Sigmoid colon (tissue), 7 donors: ENCODE measurements around the gene TMEM51. TPM values are rescaled to one million over a fixed set of nuclear protein-coding genes. Genes with fewer than 3 reads are reported as not detected.

Experiments used
- DNase-seq: peaks from one replicate; pipeline ENCODE4 v3.0.0-alpha.2; 2019
- H3K27ac ChIP-seq, 4 donors: fragments of 200-600 bp; sonication (generic); one replicate each; pipeline ENCODE4 v1.5.1; 2016 to 2019; ENCODE audit warnings: mild to moderate bottlenecking in 1 of 4
- H3K27me3 ChIP-seq, 3 donors: fragments of 200-600 bp; sonication (generic); one replicate each; pipeline ENCODE4 v1.5.1; 2019; ENCODE audit warnings: mild to moderate bottlenecking in 1 of 3
- H3K36me3 ChIP-seq, 4 donors: fragments of 200-600 bp; sonication (generic); one replicate each; pipeline ENCODE4 v1.5.1; 2016 to 2019
- H3K4me1 ChIP-seq, 4 donors: fragments of 200-600 bp; sonication (generic); one replicate each; pipeline ENCODE4 v1.5.1; 2017 to 2019
- H3K4me3 ChIP-seq, 4 donors: fragments of 200-600 bp; sonication (generic); one replicate each; pipeline ENCODE4 v1.5.1; 2017 to 2019; ENCODE audit warnings: mild to moderate bottlenecking in 2 of 4, moderate library complexity in 1 of 4
- H3K9me3 ChIP-seq, 4 donors: fragments of 200-600 bp in 3 of 4; sonication (generic) in 3 of 4; one replicate each; pipeline versions ENCODE4 v1.5.1 to v1.6.1; 2013 to 2019
- EP300 ChIP-seq, 4 donors: sonication (generic); formaldehyde crosslinking; IDR thresholded peaks; one replicate each; pipeline ENCODE4 v1.6.1; 2017; ENCODE audit warnings: antibody characterized with exemption in 4 of 4
- POLR2A ChIP-seq, 2 donors: fragments of 450-650 bp; IDR thresholded peaks; one replicate each; pipeline ENCODE4 v1.6.1; 2016; ENCODE audit warnings: antibody characterized with exemption in 2 of 2, mild to moderate bottlenecking in 2 of 2, moderate library complexity in 2 of 2
- POLR2AphosphoS5 ChIP-seq, 4 donors: sonication (generic); formaldehyde crosslinking; IDR thresholded peaks; one replicate each; pipeline ENCODE4 v1.6.1; 2017; ENCODE audit warnings: antibody characterized with exemption in 4 of 4
- whole genome bisulfite sequencing, 2 donors: extraction: QIAGEN DNeasy Blood & Tissue Kit; methylation state at CpG; one replicate each; pipeline ENCODE4 v1.1.7; 2013; 5-methylcytosine and 5-hydroxymethylcytosine counted together
- intact Hi-C: fragments of 100-400 bp; cut with DNase I; formaldehyde crosslinking; loops from one replicate; pipeline ENCODE4 v1.15.1; 2023
- polyA plus RNA-seq, 3 donors: library from polyadenylated mRNA; stranded (reverse); fragments of 200-250 nt; gene quantifications; one replicate each; pipeline ENCODE4 v1.2.3, GENCODE V29; 2013
- total RNA-seq, 4 donors: library from RNA; depleted of rRNA; stranded (reverse); fragments of >200 nt; gene quantifications; one replicate each; pipeline ENCODE4 v1.1.0, GENCODE V29; 2016
- TF ChIP-seq, protein P1 (sequence below), 4 experiments: fragments of 450-650 bp in 3 of 4; fragments of 200-600 bp in 1 of 4; IDR thresholded peaks; one replicate each; pipeline ENCODE4 v1.5.1; 2016 to 2019; ENCODE audit warnings: antibody characterized with exemption in 4 of 4, mild to moderate bottlenecking in 3 of 4, moderate library complexity in 2 of 4
- donor health status: healthy with polysubstance abuse.
- donor health status: Bipolar disorder and iron deficiency.
- donor health status: healthy.

TMEM51 gene
- total and polyA plus RNA-seq, 7 donors = 8.8 to 20.7 (median 15.3) TPM

DNA sequence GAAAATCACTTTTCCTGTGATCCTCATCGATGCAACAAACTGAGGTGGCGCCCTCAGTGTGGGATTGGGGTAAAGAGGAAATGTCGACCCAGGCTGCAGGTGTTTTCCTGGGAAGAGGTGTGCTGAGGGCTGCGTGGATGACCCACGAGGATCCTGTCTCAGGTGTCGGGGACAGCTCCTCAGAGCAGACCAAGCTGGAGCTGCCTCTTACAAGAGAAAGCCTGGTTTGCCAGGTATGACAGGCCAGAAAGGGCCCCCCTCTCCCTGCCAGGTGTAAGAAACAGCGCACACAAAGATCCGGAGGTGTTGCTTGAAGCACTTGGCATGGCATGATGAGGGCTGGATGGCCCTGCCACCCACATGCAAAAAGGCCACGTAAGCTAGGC is 106.1 kb downstream of the TMEM51 start:
- peaks cover 0 to 45% (median 31%) of the 10 kb centered on the region in 4 donors for H3K4me1 ChIP-seq
- intact Hi-C loops = no loop called here
- H3K36me3 ChIP-seq = no peaks in the 10 kb centered on the region
- no peak overlapping the region for H3K4me3 ChIP-seq
- WGBS, 2 donors = 89 to 91% methylated on average over 9 of the region's 9 CpGs
- no peaks in the 10 kb centered on the region for H3K27me3 ChIP-seq
- TF ChIP-seq, protein P1, sequence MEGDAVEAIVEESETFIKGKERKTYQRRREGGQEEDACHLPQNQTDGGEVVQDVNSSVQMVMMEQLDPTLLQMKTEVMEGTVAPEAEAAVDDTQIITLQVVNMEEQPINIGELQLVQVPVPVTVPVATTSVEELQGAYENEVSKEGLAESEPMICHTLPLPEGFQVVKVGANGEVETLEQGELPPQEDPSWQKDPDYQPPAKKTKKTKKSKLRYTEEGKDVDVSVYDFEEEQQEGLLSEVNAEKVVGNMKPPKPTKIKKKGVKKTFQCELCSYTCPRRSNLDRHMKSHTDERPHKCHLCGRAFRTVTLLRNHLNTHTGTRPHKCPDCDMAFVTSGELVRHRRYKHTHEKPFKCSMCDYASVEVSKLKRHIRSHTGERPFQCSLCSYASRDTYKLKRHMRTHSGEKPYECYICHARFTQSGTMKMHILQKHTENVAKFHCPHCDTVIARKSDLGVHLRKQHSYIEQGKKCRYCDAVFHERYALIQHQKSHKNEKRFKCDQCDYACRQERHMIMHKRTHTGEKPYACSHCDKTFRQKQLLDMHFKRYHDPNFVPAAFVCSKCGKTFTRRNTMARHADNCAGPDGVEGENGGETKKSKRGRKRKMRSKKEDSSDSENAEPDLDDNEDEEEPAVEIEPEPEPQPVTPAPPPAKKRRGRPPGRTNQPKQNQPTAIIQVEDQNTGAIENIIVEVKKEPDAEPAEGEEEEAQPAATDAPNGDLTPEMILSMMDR (IDR thresholded peaks at IDR 0.05) = no peak
- TF ChIP-seq POLR2AphosphoS5 (IDR thresholded peaks at IDR 0.05) (no peak), POLR2A (IDR thresholded peaks at IDR 0.05) (no peak), EP300 (IDR thresholded peaks at IDR 0.05) (no peak)
- no peaks in the 10 kb centered on the region for H3K9me3 ChIP-seq
- H3K27ac ChIP-seq = peak overlapping the region in 3 of 4 donors; percentile 56 to 70 (median 63)
- DNase-seq = no peak

DNA sequence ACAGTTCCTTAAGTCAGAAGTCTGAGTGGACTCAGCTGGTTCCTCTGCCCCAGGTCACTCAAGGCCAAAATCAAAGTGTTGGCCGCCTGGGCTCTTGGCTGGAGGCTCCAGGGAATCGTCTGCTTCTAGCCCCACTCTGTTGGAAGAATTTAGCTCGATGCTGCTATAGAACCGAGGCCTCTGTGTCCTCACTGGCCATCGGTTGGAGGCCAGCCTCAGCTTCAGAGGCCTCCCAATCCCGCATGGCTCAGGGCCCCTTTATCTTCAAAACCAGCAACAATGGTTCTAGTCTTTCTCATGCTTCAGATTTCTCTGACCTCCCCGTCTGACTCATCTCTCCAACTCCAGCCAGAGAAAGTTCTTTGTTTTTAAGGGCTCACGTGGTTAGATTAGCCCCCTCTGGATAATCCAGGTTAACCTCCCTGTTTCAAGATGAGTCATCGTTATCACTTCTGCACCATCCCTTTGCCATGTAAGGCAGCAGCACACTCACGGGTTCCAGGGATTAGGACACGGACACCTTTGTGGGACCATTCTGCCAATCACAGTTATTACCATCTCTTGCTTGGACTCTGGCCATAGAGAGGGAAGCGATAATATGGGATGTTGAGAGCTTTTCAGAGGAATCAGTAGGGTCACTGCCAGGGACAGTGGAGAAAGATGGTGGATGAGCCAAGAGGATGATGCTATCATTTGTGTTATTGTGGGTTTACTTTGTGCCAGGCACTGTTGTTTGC is 107.0 kb downstream of the TMEM51 start:
- DNase-seq = no peak
- intact Hi-C loops = no loop called here
- TF ChIP-seq POLR2AphosphoS5 (IDR thresholded peaks at IDR 0.05) (peak in 3 of 4 donors; percentile 3 to 48 (median 14)), EP300 (IDR thresholded peaks at IDR 0.05) (no peak), POLR2A (IDR thresholded peaks at IDR 0.05) (no peak)
- TF ChIP-seq, protein P1 (IDR thresholded peaks at IDR 0.05) = no peak
- H3K27ac ChIP-seq = peak overlapping the region; percentile 27 to 70 (median 60)
- H3K4me1 ChIP-seq = peaks cover 0 to 40% (median 31%) of the 10 kb centered on the region in 4 donors
- 79 to 83% methylated on average over 12 of the region's 12 CpGs for WGBS, 2 donors
- no peaks in the 10 kb centered on the region for H3K9me3 ChIP-seq
- H3K4me3 ChIP-seq = no peak overlapping the region
- H3K36me3 ChIP-seq = no peaks in the 10 kb centered on the region
- no peaks in the 10 kb centered on the region for H3K27me3 ChIP-seq

DNA sequence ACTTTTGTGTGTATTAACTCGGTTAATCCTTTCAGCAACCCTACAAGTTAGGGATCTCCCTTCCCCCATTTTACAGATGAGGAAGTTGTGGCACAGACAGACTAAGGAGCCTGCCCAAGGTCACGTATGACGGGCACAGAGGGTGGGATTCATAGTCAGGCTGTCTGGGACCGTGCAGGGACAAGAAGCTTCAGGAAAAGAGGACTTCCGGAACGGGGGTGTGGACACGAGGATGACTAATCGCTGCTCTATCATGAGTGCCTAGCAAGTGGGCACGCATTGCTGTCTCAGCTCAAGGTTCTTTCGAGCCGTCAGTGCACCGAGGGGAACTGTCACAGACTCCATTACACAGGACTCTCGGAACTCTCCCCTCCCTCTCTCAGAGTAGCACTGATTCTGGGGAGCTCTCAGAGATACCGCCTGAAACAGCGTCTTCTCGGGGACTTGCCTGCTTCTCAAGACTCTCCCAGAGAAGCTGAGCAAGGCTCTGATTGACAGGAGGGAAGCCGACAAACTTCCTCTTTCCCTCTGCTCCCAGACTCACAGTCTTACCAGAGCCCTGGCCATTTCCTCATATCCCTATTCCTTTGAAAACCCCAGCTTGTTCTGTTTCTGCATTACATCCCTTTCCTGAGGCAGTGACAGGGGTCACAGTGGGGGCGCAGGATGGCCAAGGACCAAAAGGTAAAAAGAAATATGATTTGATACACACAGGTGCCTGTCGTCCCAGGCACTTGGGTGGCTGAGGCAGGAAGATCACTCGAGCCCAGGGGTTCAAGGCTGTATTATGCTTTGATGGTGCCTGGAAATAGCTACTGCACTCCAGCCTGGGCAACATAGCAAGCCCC is 107.8 kb downstream of the TMEM51 start:
- no peaks in the 10 kb centered on the region for H3K27me3 ChIP-seq
- H3K4me3 ChIP-seq = no peak overlapping the region

DNA sequence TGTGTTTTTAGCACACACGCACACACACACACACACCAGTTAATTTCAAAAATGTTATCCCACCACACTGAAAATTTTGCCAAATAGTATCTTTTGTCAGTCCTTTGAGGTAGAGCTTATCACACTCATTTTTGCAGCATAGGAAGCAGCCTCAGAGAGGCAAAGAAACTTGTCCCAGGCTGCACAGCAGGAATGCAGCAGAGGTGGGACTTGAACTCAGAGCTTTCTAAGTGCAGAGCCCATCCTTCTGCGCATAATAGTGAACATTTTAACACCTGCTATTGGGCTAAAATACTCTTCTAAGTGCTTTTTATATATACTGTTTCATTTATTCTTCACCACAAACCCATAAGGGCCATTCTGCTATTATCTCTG is 108.4 kb downstream of the TMEM51 start:
- 93% methylated on average over 2 of the region's 2 CpGs for WGBS, 2 donors
- Histone ChIP-seq H3K27me3 (no peaks in the 10 kb centered on the region), H3K27ac (peak overlapping the region in 1 of 4 donors; percentile 70), H3K4me3 (no peak overlapping the region), H3K4me1 (peaks cover 0 to 40% (median 31%) of the 10 kb centered on the region in 4 donors), H3K9me3 (no peaks in the 10 kb centered on the region), H3K36me3 (no peaks in the 10 kb centered on the region)
- intact Hi-C loops = no loop called here
- no peak for TF ChIP-seq EP300 (IDR thresholded peaks at IDR 0.05)
- no peak for TF ChIP-seq POLR2A (IDR thresholded peaks at IDR 0.05)
- no peak for TF ChIP-seq POLR2AphosphoS5 (IDR thresholded peaks at IDR 0.05)
- TF ChIP-seq, protein P1 (IDR thresholded peaks at IDR 0.05) = no peak
- DNase-seq = no peak

More for the DNA sequence above, 107.8 kb downstream of the TMEM51 start:
- intact Hi-C loops = no loop called here
- Histone ChIP-seq H3K27ac (peak overlapping the region in 3 of 4 donors; percentile 56 to 70 (median 63)), H3K4me1 (peaks cover 0 to 40% (median 31%) of the 10 kb centered on the region in 4 donors), H3K9me3 (no peaks in the 10 kb centered on the region), H3K36me3 (no peaks in the 10 kb centered on the region)
- 22 to 35% methylated on average over 20 of the region's 20 CpGs for WGBS, 2 donors
- no peak for TF ChIP-seq POLR2AphosphoS5 (IDR thresholded peaks at IDR 0.05)
- peak in 1 of 4 donors; percentile 47 for TF ChIP-seq EP300 (IDR thresholded peaks at IDR 0.05)
- TF ChIP-seq, protein P1 (IDR thresholded peaks at IDR 0.05) = no peak
- no peak for TF ChIP-seq POLR2A (IDR thresholded peaks at IDR 0.05)
- DNase-seq = peak; percentile 71
